GM12878 (cell line): Measurements from ENCODE around the gene RNF38. TPM values are rescaled to one million over a fixed set of nuclear protein-coding genes. Genes with fewer than 3 reads are reported as not detected.

Experiments
- ATAC-seq: fragments of 200-7000 bp; cut with Tn5 transposase; 3 replicates; pipeline ENCODE4 v1.9.1; 2020; ENCODE audit warnings: mild to moderate bottlenecking, moderate library complexity
- BruUV-seq: library from RNA; stranded (reverse); fragments of 400-500 nt; replicated peaks from 2 replicates; lab custom pipeline; 2021; lab: Mats Ljungman, UMichigan
- CTCF ChIA-PET: fragments of 300-600 bp; sonication (Branson Sonifier 250); formaldehyde crosslinking; extraction: SDS; loops from one replicate; lab custom pipeline; 2021; ENCODE audit warnings: inconsistent platforms; lab: Yijun Ruan, JAX
- POLR2A ChIA-PET: fragments of 350-600 bp; formaldehyde crosslinking; extraction: SDS; loops from one replicate; lab custom pipeline; 2021; ENCODE audit warnings: inconsistent platforms; lab: Charles Lee
- RAD21 ChIA-PET: fragments of 300-600 bp; sonication (Branson Sonifier 250); formaldehyde crosslinking; loops from one replicate; lab custom pipeline; 2023; ENCODE audit warnings: antibody characterized with exemption; ENCODE audit not compliant: unreplicated experiment; lab: Charles Lee
- SMC1A ChIA-PET: fragments of 300-600 bp; sonication (Branson Sonifier 250); formaldehyde crosslinking; loops from one replicate; lab custom pipeline; 2023; ENCODE audit not compliant: unreplicated experiment, uncharacterized antibody; lab: Charles Lee
- DNase-seq: peaks from one replicate; pipeline ENCODE4 v3.0.0-alpha.2; 2011; ENCODE audit warnings: low read depth, low spot score
- FAIRE-seq: peaks from 3 replicates; lab custom pipeline; 2011; peaks lifted over from hg19 to GRCh38; lab: Jason Lieb, UNC
- H2AFZ ChIP-seq: 2 replicates; pipeline ENCODE4 v1.6.0; 2011; ENCODE audit warnings: low read depth, low read length, control low read depth; ENCODE audit not compliant: control insufficient read depth
- H3K27ac ChIP-seq: 2 replicates; pipeline ENCODE4 v1.5.1; 2011; ENCODE audit warnings: control low read depth; ENCODE audit not compliant: control insufficient read depth, insufficient read depth
- H3K27me3 ChIP-seq, 2 experiments: replicated peaks in 1 of 2; 2 replicates each; pipeline versions ENCODE4 v1.6.0 to v1.6.1; 2011; ENCODE audit warnings: low read length in 1 of 2; ENCODE audit not compliant: control insufficient read depth in 2 of 2, insufficient read depth in 2 of 2
- H3K36me3 ChIP-seq, 2 experiments: 2 replicates each; pipeline ENCODE4 v1.5.1; 2011; ENCODE audit warnings: low read length in 1 of 2; ENCODE audit not compliant: control insufficient read depth in 2 of 2, insufficient read depth in 2 of 2
- H3K4me1 ChIP-seq: 2 replicates; pipeline ENCODE4 v1.6.1; 2011; ENCODE audit warnings: mild to moderate bottlenecking, low read length, moderate library complexity, mixed read lengths; ENCODE audit not compliant: control insufficient read depth, insufficient read depth
- H3K4me2 ChIP-seq: 2 replicates; pipeline ENCODE4 v1.6.0; 2011; ENCODE audit warnings: control low read depth; ENCODE audit not compliant: control insufficient read depth, insufficient read depth
- H3K4me3 ChIP-seq: fragments of 200-600 bp; sonication (generic); 2 replicates; pipeline ENCODE4 v1.5.1; 2016
- H3K79me2 ChIP-seq: 2 replicates; pipeline ENCODE4 v1.6.0; 2011; ENCODE audit warnings: low read length; ENCODE audit not compliant: control insufficient read depth, insufficient read depth
- H3K9ac ChIP-seq: 2 replicates; pipeline ENCODE4 v1.8.0; 2011; ENCODE audit warnings: low read length, control low read depth, mixed read lengths; ENCODE audit not compliant: control insufficient read depth, insufficient read depth
- H3K9me3 ChIP-seq: replicated peaks from 3 replicates; pipeline ENCODE4 v1.5.1; 2011; ENCODE audit warnings: mild to moderate bottlenecking, low read length; ENCODE audit not compliant: control insufficient read depth, insufficient read depth
- H4K20me1 ChIP-seq: 2 replicates; pipeline ENCODE4 v1.6.0; 2011; ENCODE audit not compliant: control insufficient read depth, insufficient read depth
- BCLAF1 ChIP-seq: fragments of 450-650 bp; IDR thresholded peaks from 2 replicates; pipeline ENCODE4 v1.6.1; 2017; ENCODE audit warnings: antibody characterized with exemption, mild to moderate bottlenecking, moderate library complexity
- CBX5 ChIP-seq: sonication (generic); IDR thresholded peaks from 2 replicates; pipeline ENCODE4 v1.6.1; 2016; ENCODE audit warnings: low read depth, moderate library complexity, mild to moderate bottlenecking, inconsistent platforms
- CHD2 ChIP-seq: IDR thresholded peaks from 2 replicates; pipeline ENCODE4 v1.6.1; 2011; ENCODE audit warnings: low read depth, low read length, improper control_type of control experiment, borderline replicate concordance
- CHD4 ChIP-seq: fragments of 200-600 bp; sonication (generic); IDR thresholded peaks from 2 replicates; pipeline ENCODE4 v1.6.1; 2016; ENCODE audit warnings: mild to moderate bottlenecking
- EGR1 ChIP-seq, 2 experiments: IDR thresholded peaks; 1 replicate in 1 of 2; 2 replicates in 1 of 2; pipeline ENCODE4 v1.6.1; 2011 to 2012; ENCODE audit warnings: low read depth in 2 of 2, low read length in 2 of 2, borderline replicate concordance in 1 of 2, mild to moderate bottlenecking in 1 of 2, moderate library complexity in 1 of 2
- ETV6 ChIP-seq, 2 experiments: fragments of 450-650 bp in 1 of 2; IDR thresholded peaks in 1 of 2; conservative IDR thresholded peaks in 1 of 2; 2 replicates each; pipeline ENCODE4 v1.6.1; 2014; ENCODE audit warnings: antibody characterized with exemption in 1 of 2, borderline replicate concordance in 1 of 2, low read depth in 1 of 2, mild to moderate bottlenecking in 1 of 2, moderate library complexity in 1 of 2
- HCFC1 ChIP-seq: fragments of 150-350 bp; IDR thresholded peaks from 2 replicates; pipeline ENCODE4 v1.6.1; 2014; ENCODE audit warnings: low read length
- KLF5 ChIP-seq: fragments of 450-650 bp; IDR thresholded peaks from 2 replicates; pipeline ENCODE4 v1.6.1; 2014; ENCODE audit warnings: mild to moderate bottlenecking; ENCODE audit not compliant: partially characterized antibody
- SMARCA5 ChIP-seq: fragments of 450-650 bp; IDR thresholded peaks from 2 replicates; pipeline ENCODE4 v1.6.1; 2017; ENCODE audit warnings: mild to moderate bottlenecking
- TBL1XR1 ChIP-seq: IDR thresholded peaks from 2 replicates; pipeline ENCODE4 v1.6.1; 2012; ENCODE audit warnings: low read depth, low read length, improper control_type of control experiment
- WGBS: methylation state at CpG from one replicate; pipeline ENCODE4 v1.1.6; 2016; ENCODE audit warnings: low lambda C conversion rate; ENCODE audit not compliant: insufficient replicate concordance, insufficient coverage; ENCODE audit errors: missing lambda C conversion rate; 5-methylcytosine and 5-hydroxymethylcytosine counted together
- in situ Hi-C: fragments of 300-500 bp; cut with MboI; formaldehyde crosslinking; loops from 9 replicates; pipeline ENCODE4 v1.14.3; 2018; ENCODE audit warnings: mixed read lengths
- intact Hi-C: fragments of 100-400 bp; cut with micrococcal nuclease; formaldehyde crosslinking; loops from one replicate; pipeline ENCODE4 v1.14.2; 2022; ENCODE audit not compliant: unreplicated experiment
- polyA plus RNA-seq, 11 experiments: library from polyadenylated mRNA; depleted of rRNA in 4 of 11; unstranded in 6 of 11; stranded (reverse) in 5 of 11; fragments of >200 nt; fragmentation: Nextera tagmentation in 4 of 11; fragmentation: Illumina TruSeq in 1 of 11; extraction: Ambion mirVana in 4 of 11; extraction: Trizol in 1 of 11; gene quantifications; 1 replicate in 1 of 11; 2 replicates in 10 of 11; pipeline versions ENCODE4 v1.2.1 to v1.2.3, GENCODE V29; 2011 to 2016; ENCODE audit warnings: inconsistent platforms in 2 of 11, missing spikeins in 2 of 11, low read depth in 1 of 11
- total RNA-seq, 4 experiments: library from RNA; depleted of rRNA in 3 of 4; stranded (reverse); fragments of >200 nt in 3 of 4; fragmentation: Illumina TruSeq in 1 of 4; extraction: Trizol in 1 of 4; gene quantifications; 2 replicates each; pipeline versions ENCODE4 v1.2.1 to v1.2.3, GENCODE V29; 2013 to 2021
- TF ChIP-seq, protein P1 (sequence below): IDR thresholded peaks from 2 replicates; pipeline ENCODE4 v1.6.1; 2011; ENCODE audit warnings: low read depth, low read length, improper control_type of control experiment, borderline replicate concordance

RNF38 gene
- total and polyA plus RNA-seq, 10 of the 15 experiments (the other 5 are each of a cell fraction or from before 2014, with no cell fraction given) = 5.1 to 34.7 (median 12.7) TPM

DNA sequence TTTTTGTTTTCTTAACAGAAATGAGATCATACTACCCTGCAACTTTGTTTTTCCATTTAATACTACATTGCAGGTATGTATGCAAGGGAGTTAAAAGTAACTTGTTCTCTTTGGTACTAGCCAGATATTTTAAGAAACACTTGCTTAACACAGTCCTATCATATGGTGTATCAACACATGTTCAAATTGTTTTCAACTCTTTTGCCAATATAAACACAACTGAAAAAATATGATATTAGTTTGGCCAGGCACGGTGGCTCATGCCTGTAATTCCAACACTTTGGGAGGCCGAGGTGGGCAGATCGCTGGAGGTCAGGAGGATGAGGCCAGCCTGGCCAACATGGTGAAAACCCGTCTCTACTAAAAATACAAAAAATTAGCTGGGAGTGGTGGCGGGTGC, 41.6 kb downstream of the RNF38 start:
- ChIA-PET RAD21 (no interaction called here), SMC1A (no interaction called here), CTCF (no interaction called here), POLR2A (no interaction called here)
- Histone ChIP-seq H3K36me3 (peaks cover 0 to 20% of the 10 kb centered on the region in 2 experiments; a peak in 3 of 4 replicates), H3K27ac (no peak overlapping the region), H3K79me2 (no peaks in the 10 kb centered on the region), H3K9me3 (no peaks in the 10 kb centered on the region), H4K20me1 (no peaks in the 10 kb centered on the region), H3K27me3 (no peaks in the 10 kb centered on the region), H2AFZ (no peak overlapping the region), H3K9ac (no peak overlapping the region), H3K4me2 (no peak overlapping the region), H3K4me1 (no peaks in the 10 kb centered on the region), H3K4me3 (no peak overlapping the region)
- DNase-seq (no peak), FAIRE-seq (no peak), ATAC-seq (no peak)
- BruUV-seq = no TSS peak
- WGBS = 97% methylated on average over 5 of the region's 5 CpGs
- TF ChIP-seq CHD4 (no peak), SMARCA5 (no peak), BCLAF1 (no peak), ETV6 (conservative IDR thresholded peaks at IDR 0.05 in 1 of 2, IDR thresholded peaks at IDR 0.05 in 1 of 2; ENCODE audit: borderline replicate concordance in 1 of 2, low read depth in 1 of 2) (no peak), TBL1XR1 (no peak), KLF5 (no peak), CBX5 (no peak), CHD2 (no peak), HCFC1 (no peak), EGR1 (IDR thresholded peaks at IDR 0.05; ENCODE audit: borderline replicate concordance in 1 of 2, low read depth in 2 of 2, low read length in 2 of 2) (no peak)
- TF ChIP-seq, protein P1, sequence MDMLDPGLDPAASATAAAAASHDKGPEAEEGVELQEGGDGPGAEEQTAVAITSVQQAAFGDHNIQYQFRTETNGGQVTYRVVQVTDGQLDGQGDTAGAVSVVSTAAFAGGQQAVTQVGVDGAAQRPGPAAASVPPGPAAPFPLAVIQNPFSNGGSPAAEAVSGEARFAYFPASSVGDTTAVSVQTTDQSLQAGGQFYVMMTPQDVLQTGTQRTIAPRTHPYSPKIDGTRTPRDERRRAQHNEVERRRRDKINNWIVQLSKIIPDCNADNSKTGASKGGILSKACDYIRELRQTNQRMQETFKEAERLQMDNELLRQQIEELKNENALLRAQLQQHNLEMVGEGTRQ = no peak
- intact Hi-C loops = no loop called here
- in situ Hi-C loops = no loop called here
